HAP-1 (cell line): ENCODE results near the gene ASPSCR1.

Experiments used
- DNase-seq, 2 experiments: peaks; one replicate each; pipeline ENCODE4 v3.0.0-alpha.2; 2016 to 2020; ENCODE audit warnings: low spot score in 2 of 2
- H3K27me3 ChIP-seq: fragments of 250-450 bp; sonication (Bioruptor Pico); 2 replicates; pipeline ENCODE4 v1.5.1; 2020; ENCODE audit warnings: low read depth, mild to moderate bottlenecking, moderate library complexity
- H3K36me3 ChIP-seq: fragments of 250-450 bp; sonication (Bioruptor Pico); replicated peaks from 2 replicates; pipeline ENCODE4 v1.5.1; 2020; ENCODE audit warnings: mild to moderate bottlenecking
- H3K4me1 ChIP-seq: fragments of 250-450 bp; sonication (Bioruptor Pico); 2 replicates; pipeline ENCODE4 v1.5.1; 2020; ENCODE audit warnings: mild to moderate bottlenecking
- H3K4me3 ChIP-seq: fragments of 250-450 bp; sonication (Bioruptor Pico); 2 replicates; pipeline ENCODE4 v1.5.1; 2020; ENCODE audit warnings: mild to moderate bottlenecking, moderate library complexity
- H3K9me3 ChIP-seq: fragments of 250-450 bp; sonication (Bioruptor Pico); 2 replicates; pipeline ENCODE4 v1.5.1; 2020; ENCODE audit warnings: mild to moderate bottlenecking, moderate library complexity
- in situ Hi-C: fragments of 300-500 bp; cut with MboI; formaldehyde crosslinking; loops from 3 replicates; pipeline ENCODE4 v1.14.3; 2020; ENCODE audit warnings: low sequenced_read_pairs, inconsistent platforms, mixed read lengths

The ASPSCR1 gene

GRCh38 chr17:82000803-82001570, 23.6 kb downstream of the ASPSCR1 start:
- H3K4me3 ChIP-seq: no peak overlapping the region
- no peaks in the 10 kb centered on the region for H3K27me3 ChIP-seq
- H3K36me3 ChIP-seq: no peaks in the 10 kb centered on the region
- no peaks in the 10 kb centered on the region for H3K9me3 ChIP-seq
- DNase-seq: no peak
- in situ Hi-C loops: no loop called here
- H3K4me1 ChIP-seq: no peaks in the 10 kb centered on the region

- Histone ChIP-seq H3K27me3 (no peaks in the 10 kb centered on the region), H3K9me3 (no peaks in the 10 kb centered on the region), H3K4me3 (no peak overlapping the region), H3K4me1 (no peaks in the 10 kb centered on the region), H3K36me3 (no peaks in the 10 kb centered on the region)
- in situ Hi-C loops: no loop called here
- no peak for DNase-seq
Observed at GRCh38 chr17:82001571-82002056, 24.2 kb downstream of the ASPSCR1 start.

- H3K27me3 ChIP-seq: no peaks in the 10 kb centered on the region
- in situ Hi-C loops: no loop called here
- no peak overlapping the region for H3K4me3 ChIP-seq
- no peaks in the 10 kb centered on the region for H3K4me1 ChIP-seq
- H3K36me3 ChIP-seq: no peaks in the 10 kb centered on the region
- DNase-seq: no peak
- no peaks in the 10 kb centered on the region for H3K9me3 ChIP-seq
Observed at GRCh38 chr17:82003411-82004381, 26.3 kb downstream of the ASPSCR1 start.

GRCh38 chr17:82004517-82005455, 27.4 kb downstream of the ASPSCR1 start:
- in situ Hi-C loops: no loop called here
- no peak for DNase-seq
- H3K4me3 ChIP-seq: no peak overlapping the region
- H3K9me3 ChIP-seq: no peaks in the 10 kb centered on the region
- H3K27me3 ChIP-seq: no peaks in the 10 kb centered on the region
- H3K36me3 ChIP-seq: no peaks in the 10 kb centered on the region
- no peaks in the 10 kb centered on the region for H3K4me1 ChIP-seq

GRCh38 chr17:82005701-82006348, 28.4 kb downstream of the ASPSCR1 start:
- no peak for DNase-seq
- H3K4me1 ChIP-seq: no peaks in the 10 kb centered on the region
- in situ Hi-C loops: no loop called here
- no peaks in the 10 kb centered on the region for H3K27me3 ChIP-seq
- no peak overlapping the region for H3K4me3 ChIP-seq
- no peaks in the 10 kb centered on the region for H3K36me3 ChIP-seq
- H3K9me3 ChIP-seq: no peaks in the 10 kb centered on the region

GRCh38 chr17:82006468-82007227, 29.2 kb downstream of the ASPSCR1 start:
- Histone ChIP-seq H3K36me3 (no peaks in the 10 kb centered on the region), H3K27me3 (no peaks in the 10 kb centered on the region), H3K4me1 (no peaks in the 10 kb centered on the region), H3K9me3 (no peaks in the 10 kb centered on the region), H3K4me3 (no peak overlapping the region)
- in situ Hi-C loops: no loop called here
- DNase-seq: no peak

GRCh38 chr17:82007228-82007494, 29.7 kb downstream of the ASPSCR1 start:
- Histone ChIP-seq H3K4me1 (no peaks in the 10 kb centered on the region), H3K36me3 (no peaks in the 10 kb centered on the region), H3K9me3 (no peaks in the 10 kb centered on the region), H3K27me3 (no peaks in the 10 kb centered on the region), H3K4me3 (no peak overlapping the region)
- in situ Hi-C loops: no loop called here
- no peak for DNase-seq

GRCh38 chr17:82007495-82008257, 30.2 kb downstream of the ASPSCR1 start:
- no peaks in the 10 kb centered on the region for H3K36me3 ChIP-seq
- no peaks in the 10 kb centered on the region for H3K9me3 ChIP-seq
- no peaks in the 10 kb centered on the region for H3K27me3 ChIP-seq
- in situ Hi-C loops: no loop called here
- no peak for DNase-seq
- no peaks in the 10 kb centered on the region for H3K4me1 ChIP-seq
- no peak overlapping the region for H3K4me3 ChIP-seq

- in situ Hi-C loops: no loop called here
- DNase-seq: no peak
- Histone ChIP-seq H3K27me3 (no peaks in the 10 kb centered on the region), H3K4me3 (no peak overlapping the region), H3K4me1 (no peaks in the 10 kb centered on the region), H3K36me3 (no peaks in the 10 kb centered on the region), H3K9me3 (no peaks in the 10 kb centered on the region)
Observed at GRCh38 chr17:82008258-82008940, 31.0 kb downstream of the ASPSCR1 start.

GRCh38 chr17:82008941-82009405, 31.5 kb downstream of the ASPSCR1 start:
- Histone ChIP-seq H3K36me3 (no peaks in the 10 kb centered on the region), H3K4me1 (no peaks in the 10 kb centered on the region), H3K9me3 (no peaks in the 10 kb centered on the region), H3K4me3 (no peak overlapping the region), H3K27me3 (no peaks in the 10 kb centered on the region)
- no peak for DNase-seq
- in situ Hi-C loops: no loop called here

- Histone ChIP-seq H3K27me3 (no peaks in the 10 kb centered on the region), H3K9me3 (no peaks in the 10 kb centered on the region), H3K4me3 (no peak overlapping the region), H3K4me1 (no peaks in the 10 kb centered on the region), H3K36me3 (no peaks in the 10 kb centered on the region)
- DNase-seq: no peak
- in situ Hi-C loops: no loop called here
Observed at GRCh38 chr17:82009413-82009812, 32.0 kb downstream of the ASPSCR1 start.
